Measurements from ENCODE around the gene SKIDA1. TPM values are rescaled to one million over a fixed set of nuclear protein-coding genes. Genes with fewer than 3 reads are reported as not detected.

SKIDA1 gene
- total RNA-seq, 1 experiment from 2014 or later = 9.4 TPM

- no peak for TF ChIP-seq ZNF281 (CRISPR knock-in tag; IDR thresholded peaks at IDR 0.05)
Measured at GRCh38 chr10:21513405-21513788, 12.1 kb downstream of the SKIDA1 start (continued).

- Mint-ChIP-seq H3K9me3 (no peaks in the 10 kb centered on the region), H3K4me3 (peak overlapping the region; percentile 86), H3K36me3 (no peaks in the 10 kb centered on the region), H3K27ac (peak overlapping the region; percentile 58), H3K27me3 (ENCODE audit: low read depth) (peaks cover 17% of the 10 kb centered on the region), H3K4me1 (peaks cover 65% of the 10 kb centered on the region)
- no peak for TF ChIP-seq USF1 (CRISPR knock-in tag; IDR thresholded peaks at IDR 0.05)
- no peak for TF ChIP-seq NR1H2 (CRISPR knock-in tag; IDR thresholded peaks at IDR 0.05)
- TF ChIP-seq ARID4B (CRISPR knock-in tag; IDR thresholded peaks at IDR 0.05; ENCODE audit: borderline replicate concordance) = no peak
- no peak for TF ChIP-seq MYBL2 (CRISPR knock-in tag; IDR thresholded peaks at IDR 0.05)
- no peak for TF ChIP-seq CBFB (CRISPR knock-in tag; IDR thresholded peaks at IDR 0.05; ENCODE audit: low read depth)
- TF ChIP-seq TEAD4 (CRISPR knock-in tag; IDR thresholded peaks at IDR 0.05) = no peak
- no peak for TF ChIP-seq TEAD1 (CRISPR knock-in tag; IDR thresholded peaks at IDR 0.05)
- no peak for TF ChIP-seq NR3C1 (CRISPR knock-in tag; conservative IDR thresholded peaks at IDR 0.05; ENCODE audit: low read depth)
- no peak for TF ChIP-seq ZNF121 (CRISPR knock-in tag; IDR thresholded peaks at IDR 0.05)
- ATAC-seq (no peak), DNase-seq (ENCODE audit: low spot score) (no peak)
- CTCF ChIA-PET = no interaction called here
- POLR2A ChIA-PET = interaction anchor here (0.6 to 2.3 kb wide), 3 partner anchors 13 to 181 kb away, joined by 3 to 10 read pairs (median 8); partner anchors contain the start of gene SKIDA1
Measured at GRCh38 chr10:21512573-21513404, 12.7 kb downstream of the SKIDA1 start.

- Mint-ChIP-seq H3K4me3 (peak overlapping the region; percentile 86), H3K4me1 (peaks cover 69% of the 10 kb centered on the region), H3K9me3 (no peaks in the 10 kb centered on the region), H3K27me3 (ENCODE audit: low read depth) (peaks cover 24% of the 10 kb centered on the region), H3K27ac (peak overlapping the region; percentile 98), H3K36me3 (no peaks in the 10 kb centered on the region)
- CTCF ChIA-PET = no interaction called here
- ATAC-seq (no peak), DNase-seq (ENCODE audit: low spot score) (no peak)
- POLR2A ChIA-PET = interaction anchor here (1.0 kb wide), 1 partner anchor 14 kb away, joined by 3 read pairs; the partner anchor contains the start of gene SKIDA1
- TF ChIP-seq ELF4 (CRISPR knock-in tag; IDR thresholded peaks at IDR 0.05; ENCODE audit: low read depth) = no peak
- no peak for TF ChIP-seq MAX (CRISPR knock-in tag; IDR thresholded peaks at IDR 0.05)
- TF ChIP-seq SP1 (CRISPR knock-in tag; conservative IDR thresholded peaks at IDR 0.05) = no peak
- no peak for TF ChIP-seq ZBTB43 (CRISPR knock-in tag; IDR thresholded peaks at IDR 0.05)
- TF ChIP-seq CBFB (CRISPR knock-in tag; IDR thresholded peaks at IDR 0.05; ENCODE audit: low read depth) = no peak
- no peak for TF ChIP-seq FOXP4 (CRISPR knock-in tag; IDR thresholded peaks at IDR 0.05)
- TF ChIP-seq SOX15 (CRISPR knock-in tag; IDR thresholded peaks at IDR 0.05) = no peak
- no peak for TF ChIP-seq ETV6 (CRISPR knock-in tag; IDR thresholded peaks at IDR 0.05)
- no peak for TF ChIP-seq HMGA2 (CRISPR knock-in tag; IDR thresholded peaks at IDR 0.05)
- no peak for TF ChIP-seq GRHL2 (CRISPR knock-in tag; IDR thresholded peaks at IDR 0.05; ENCODE audit: insufficient replicate concordance, severe bottlenecking)
- no peak for TF ChIP-seq ZBTB21 (CRISPR knock-in tag; IDR thresholded peaks at IDR 0.05; ENCODE audit: borderline replicate concordance)
Measured at GRCh38 chr10:21511946-21512572, 13.4 kb downstream of the SKIDA1 start.
